ENCODE measurements around the gene TMUB1.

TMUB1 gene

GRCh38 chr7:151083071-151083823 is at the start of gene TMUB1:
Gene TMUB1, minus strand, starts transcription at chr7:151083493. Its CDS starts 930 bp downstream, at chr7:151082563.
- peak; percentile 73 for DNase-seq

GRCh38 chr7:151132461-151133205 is 49.3 kb upstream of the TMUB1 start:
- DNase-seq = no peak

- DNase-seq = no peak
Observed at GRCh38 chr7:151131592-151132293, 48.5 kb upstream of the TMUB1 start.

- DNase-seq = no peak
Observed at GRCh38 chr7:151131224-151131591, 47.9 kb upstream of the TMUB1 start.

- no peak for DNase-seq
Observed at GRCh38 chr7:151130741-151131157, 47.5 kb upstream of the TMUB1 start.

- DNase-seq = no peak
Observed at GRCh38 chr7:151129960-151130591, 46.8 kb upstream of the TMUB1 start.

- no peak for DNase-seq
Observed at GRCh38 chr7:151129117-151129959, 46.0 kb upstream of the TMUB1 start.

- no peak for DNase-seq
Observed at GRCh38 chr7:151128716-151129115, 45.4 kb upstream of the TMUB1 start.

- no peak for DNase-seq
Observed at GRCh38 chr7:151128144-151128543, 44.9 kb upstream of the TMUB1 start.

GRCh38 chr7:151126491-151127137 is 43.3 kb upstream of the TMUB1 start:
- DNase-seq = no peak

- no peak for DNase-seq
Observed at GRCh38 chr7:151125846-151126481, 42.7 kb upstream of the TMUB1 start.

GRCh38 chr7:151125470-151125845 is 42.2 kb upstream of the TMUB1 start:
- DNase-seq = no peak

GRCh38 chr7:151124899-151125399 is 41.7 kb upstream of the TMUB1 start:
- DNase-seq = no peak

- DNase-seq = no peak
Observed at GRCh38 chr7:151124481-151124880, 41.2 kb upstream of the TMUB1 start.

- peak; percentile 82 for DNase-seq
Observed at GRCh38 chr7:151123822-151124464, 40.6 kb upstream of the TMUB1 start.

- no peak for DNase-seq
Observed at GRCh38 chr7:151123158-151123821, 40.0 kb upstream of the TMUB1 start.

- DNase-seq = no peak
Observed at GRCh38 chr7:151122796-151123157, 39.5 kb upstream of the TMUB1 start.

- no peak for DNase-seq
Observed at GRCh38 chr7:151122276-151122675, 39.0 kb upstream of the TMUB1 start.

GRCh38 chr7:151121380-151122170 is 38.3 kb upstream of the TMUB1 start:
- no peak for DNase-seq

Measured in NCI-H1092 treated with DMSO at 0.1 percent for 48 hours (cell line).